NCI-H226 (cell line): ENCODE data around the gene TPRA1.

Experiments used
- DNase-seq: peaks from one replicate; pipeline ENCODE4 v3.0.0-alpha.2; 2015

TPRA1 gene

GRCh38 chr3:127590593-127591465 lies at the start of gene TPRA1:
Gene TPRA1, minus strand, starts transcription at chr3:127590733. Its CDS starts 10,587 bp downstream, at chr3:127580146.
- DNase-seq = peak; percentile 94

GRCh38 chr3:127640042-127640355 lies 49.5 kb upstream of the TPRA1 start:
- no peak for DNase-seq

GRCh38 chr3:127639173-127640041 lies 48.9 kb upstream of the TPRA1 start:
- DNase-seq = peak; percentile 54

GRCh38 chr3:127637971-127638370 lies 47.4 kb upstream of the TPRA1 start:
- no peak for DNase-seq

- DNase-seq = no peak
These were observed 47.0 kb upstream of the TPRA1 start for GRCh38 chr3:127637546-127637945.

- no peak for DNase-seq
These were observed 44.1 kb upstream of the TPRA1 start for GRCh38 chr3:127634653-127635052.

GRCh38 chr3:127632035-127632820 lies 41.7 kb upstream of the TPRA1 start:
- DNase-seq = no peak

- no peak for DNase-seq
These were observed 40.5 kb upstream of the TPRA1 start for GRCh38 chr3:127630811-127631714.

- no peak for DNase-seq
These were observed 39.2 kb upstream of the TPRA1 start for GRCh38 chr3:127629467-127630403.

- no peak for DNase-seq
These were observed 38.4 kb upstream of the TPRA1 start, which contains the start of gene PODXL2 for GRCh38 chr3:127628788-127629466. Gene PODXL2, plus strand, starts transcription at chr3:127629185. Its CDS starts 35 bp downstream, at chr3:127629220.

GRCh38 chr3:127628426-127628787 lies 37.9 kb upstream of the TPRA1 start:
- DNase-seq = no peak

GRCh38 chr3:127625821-127626220 lies 35.3 kb upstream of the TPRA1 start:
- DNase-seq = no peak

GRCh38 chr3:127624063-127624462 lies 33.5 kb upstream of the TPRA1 start:
- no peak for DNase-seq

GRCh38 chr3:127622772-127623576 lies 32.4 kb upstream of the TPRA1 start:
- DNase-seq = no peak

GRCh38 chr3:127622031-127622430 lies 31.5 kb upstream of the TPRA1 start:
- no peak for DNase-seq

GRCh38 chr3:127620637-127621375 lies 30.3 kb upstream of the TPRA1 start:
- no peak for DNase-seq

- no peak for DNase-seq
These were observed 28.4 kb upstream of the TPRA1 start for GRCh38 chr3:127618891-127619290.

GRCh38 chr3:127616836-127617605 lies 26.5 kb upstream of the TPRA1 start:
- no peak for DNase-seq
